Measurements from ENCODE around the gene STAG2. TPM values are rescaled to one million over a fixed set of nuclear protein-coding genes. Genes with fewer than 3 reads are reported as not detected.
A peak's percentile ranks its signal among the peaks of the same experiment; 100 is the strongest.

The STAG2 gene
- total RNA-seq, 1 donor from 2014 or later = 40.6 TPM

GRCh38 chrX:123975180-123975579 lies 13.7 kb downstream of the STAG2 start:
- ATAC-seq = no peak

- peak; percentile 56 for ATAC-seq
These were observed 15.3 kb downstream of the STAG2 start for GRCh38 chrX:123976706-123977316.

GRCh38 chrX:123983240-123983639 lies 21.7 kb downstream of the STAG2 start:
- no peak for ATAC-seq

- no peak for ATAC-seq
These were observed 24.9 kb downstream of the STAG2 start for GRCh38 chrX:123986377-123986776.

GRCh38 chrX:123988423-123989111 lies 27.1 kb downstream of the STAG2 start:
- ATAC-seq = no peak

- no peak for ATAC-seq
These were observed 27.7 kb downstream of the STAG2 start for GRCh38 chrX:123989235-123989634.

GRCh38 chrX:123990169-123990568 lies 28.7 kb downstream of the STAG2 start:
- ATAC-seq = no peak

GRCh38 chrX:123990602-123991001 lies 29.1 kb downstream of the STAG2 start:
- ATAC-seq = no peak

- ATAC-seq = no peak
These were observed 31.8 kb downstream of the STAG2 start for GRCh38 chrX:123993326-123993725.

- ATAC-seq = no peak
These were observed 32.6 kb downstream of the STAG2 start for GRCh38 chrX:123993904-123994635.

- ATAC-seq = no peak
These were observed 33.2 kb downstream of the STAG2 start for GRCh38 chrX:123994730-123995129.

- no peak for ATAC-seq
These were observed 40.1 kb downstream of the STAG2 start for GRCh38 chrX:124001581-124001980.

GRCh38 chrX:124005228-124005627 lies 43.7 kb downstream of the STAG2 start:
- ATAC-seq = no peak

- no peak for ATAC-seq
These were observed 48.7 kb downstream of the STAG2 start for GRCh38 chrX:124010157-124010556.

- ATAC-seq = no peak
These were observed 49.1 kb downstream of the STAG2 start for GRCh38 chrX:124010566-124010965.

GRCh38 chrX:124015721-124016120 lies 54.2 kb downstream of the STAG2 start:
- ATAC-seq = no peak

GRCh38 chrX:124016825-124017224 lies 55.3 kb downstream of the STAG2 start:
- ATAC-seq = no peak

- no peak for ATAC-seq
These were observed 56.5 kb downstream of the STAG2 start for GRCh38 chrX:124018023-124018422.

- no peak for ATAC-seq
These were observed 62.3 kb downstream of the STAG2 start for GRCh38 chrX:124023838-124024238.

- no peak for ATAC-seq
These were observed 65.0 kb downstream of the STAG2 start for GRCh38 chrX:124026529-124026928.

- ATAC-seq = no peak
These were observed 66.7 kb downstream of the STAG2 start for GRCh38 chrX:124028182-124028581.

GRCh38 chrX:124030520-124030919 lies 69.0 kb downstream of the STAG2 start:
- ATAC-seq = no peak

GRCh38 chrX:124033821-124034220 lies 72.3 kb downstream of the STAG2 start:
- no peak for ATAC-seq

GRCh38 chrX:124035657-124036056 lies 74.2 kb downstream of the STAG2 start:
- ATAC-seq = no peak

All from esophagus mucosa (tissue), 1 donor.